Fibroblast of villous mesenchyme (primary cell): ENCODE data around the gene SMG6. TPM values are rescaled to one million over a fixed set of nuclear protein-coding genes. Genes with fewer than 3 reads are reported as not detected.
"Not testable (repeated sequence)": the region's sequence is repeated elsewhere in the genome, so short reads cannot be mapped to it uniquely, and the experiment has no call there.

Experiments used
- DNase-seq: peaks from one replicate; pipeline ENCODE4 v3.0.0-alpha.2; 2010; ENCODE audit warnings: low read depth
- H3K4me3 ChIP-seq: 2 replicates; pipeline ENCODE4 v1.5.1; 2011; ENCODE audit warnings: low read depth, mild to moderate bottlenecking, low read length
- CTCF ChIP-seq: IDR thresholded peaks from 2 replicates; pipeline ENCODE4 v1.5.1; 2012; ENCODE audit warnings: low read depth, mild to moderate bottlenecking, low read length; ENCODE audit not compliant: insufficient read depth
- total RNA-seq: library from RNA; depleted of rRNA; stranded (reverse); fragments of >200 nt; gene quantifications from 2 replicates; pipeline ENCODE4 v1.2.3, GENCODE V29; 2012

SMG6 gene
- total RNA-seq, 1 donor: 50.5 TPM

DNA sequence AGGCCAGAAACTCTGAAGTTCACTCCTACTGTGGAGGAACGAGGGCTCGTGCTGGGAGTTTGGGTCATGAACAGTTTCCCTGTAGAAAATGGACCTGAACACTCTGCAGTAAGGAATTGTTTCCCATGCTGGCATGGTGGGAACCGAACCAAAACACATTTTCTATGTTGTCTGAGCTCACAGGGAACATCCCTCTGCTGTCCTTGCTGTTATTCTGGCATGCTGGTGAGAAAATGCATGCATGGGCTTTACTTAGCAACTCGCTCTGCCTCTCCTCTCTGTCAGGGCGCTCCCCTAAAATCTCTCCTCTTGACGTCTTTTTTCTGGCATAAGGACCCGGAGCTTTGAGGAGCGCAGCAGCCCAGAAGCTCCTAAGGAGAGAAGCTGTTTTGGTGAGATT lies 283.9 kb downstream of the SMG6 start:
- H3K4me3 ChIP-seq: no peak overlapping the region
- no peak for DNase-seq
- no peak for TF ChIP-seq CTCF

DNA sequence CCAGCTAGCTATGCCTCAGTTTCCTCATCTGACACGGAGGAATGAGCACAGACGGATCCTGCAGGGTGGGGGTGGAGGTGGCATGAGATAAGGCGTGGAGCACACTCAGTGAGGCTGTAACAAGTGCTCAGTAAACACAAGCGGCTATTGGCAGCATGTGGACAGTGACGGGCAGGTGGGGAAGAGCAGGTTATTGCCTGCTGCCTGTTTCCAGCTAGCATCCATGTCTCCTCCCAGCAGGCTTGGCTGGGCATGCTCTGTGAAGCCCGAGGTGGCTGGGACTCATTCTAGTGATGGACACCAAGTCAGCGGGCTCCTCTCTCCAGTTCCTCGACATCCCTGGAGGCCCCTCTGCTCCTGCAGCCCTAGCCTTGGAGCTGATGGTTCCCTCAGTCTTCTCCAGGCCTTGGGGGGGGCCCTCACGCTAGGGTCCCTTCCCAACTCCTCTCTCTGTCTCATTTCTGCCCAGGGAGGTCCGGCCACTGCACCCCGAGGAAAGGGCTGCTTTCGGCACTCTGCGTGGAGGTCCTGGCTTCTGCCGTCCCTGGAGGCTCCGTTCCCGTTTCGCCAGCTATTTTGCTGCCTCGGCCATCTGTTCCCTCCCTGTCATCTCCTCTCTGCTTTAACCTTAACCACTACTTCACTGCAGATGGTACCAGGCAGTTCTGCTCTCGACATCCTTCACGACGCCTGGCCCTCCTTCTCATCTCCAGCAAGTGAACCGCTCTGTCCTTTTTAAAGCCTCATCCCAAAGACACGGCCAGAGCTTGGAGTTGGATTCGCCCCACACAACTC lies 284.7 kb downstream of the SMG6 start:
- TF ChIP-seq CTCF: no peak
- DNase-seq: no peak
- H3K4me3 ChIP-seq: no peak overlapping the region

DNA sequence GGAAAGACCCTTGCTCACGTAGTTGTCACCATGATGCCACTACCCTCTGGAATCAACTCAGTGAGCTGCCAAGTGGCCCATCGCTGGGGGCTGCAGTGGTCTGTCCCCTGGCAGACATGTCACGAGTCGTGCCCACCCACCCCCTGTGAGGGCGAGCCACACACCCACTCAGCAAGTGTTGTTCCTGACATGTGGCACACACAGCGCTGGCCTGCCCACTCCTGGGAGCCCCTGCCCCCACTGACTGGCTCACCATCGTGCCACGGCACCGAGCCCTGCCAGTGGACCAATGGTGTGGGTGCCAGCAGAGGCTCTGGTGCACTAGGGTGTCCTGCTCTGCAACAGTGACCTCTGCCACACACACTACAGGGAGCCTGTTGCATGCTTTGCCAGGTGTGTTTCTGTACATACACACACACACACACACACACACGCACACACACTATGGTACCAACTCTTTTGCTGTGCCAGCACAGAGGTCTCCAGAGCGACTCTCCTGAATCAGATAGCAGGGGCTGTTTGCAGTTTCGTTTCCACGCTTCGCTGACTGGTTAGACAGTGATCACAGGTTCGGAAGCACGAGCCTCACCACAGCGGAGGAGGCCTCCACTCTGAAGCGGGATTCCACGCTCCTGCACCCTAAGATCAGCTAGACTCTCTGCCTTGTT lies 286.2 kb downstream of the SMG6 start:
- TF ChIP-seq CTCF: no peak
- no peak overlapping the region for H3K4me3 ChIP-seq
- no peak for DNase-seq

DNA sequence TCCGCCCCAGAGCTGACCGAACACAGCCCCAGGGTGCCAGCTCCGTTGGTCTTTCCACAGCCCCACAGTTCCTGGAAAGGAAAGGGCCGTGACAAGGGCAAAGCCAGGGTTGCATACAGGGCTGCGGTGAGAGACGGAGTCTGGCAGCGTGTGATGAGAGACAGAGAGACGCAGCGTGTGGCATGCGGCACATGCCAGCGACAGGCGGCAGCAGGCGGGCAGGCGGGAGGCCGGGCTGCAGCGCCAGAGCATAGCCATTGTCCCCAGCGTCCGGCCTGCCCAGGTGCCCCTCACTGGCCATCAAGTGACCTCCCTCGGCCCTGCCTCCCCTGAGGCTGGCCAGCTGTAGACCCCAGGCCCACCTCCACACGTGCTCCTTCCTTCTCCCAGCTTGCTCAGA lies 287.1 kb downstream of the SMG6 start:
- no peak for DNase-seq
- TF ChIP-seq CTCF: no peak
- H3K4me3 ChIP-seq: no peak overlapping the region

DNA sequence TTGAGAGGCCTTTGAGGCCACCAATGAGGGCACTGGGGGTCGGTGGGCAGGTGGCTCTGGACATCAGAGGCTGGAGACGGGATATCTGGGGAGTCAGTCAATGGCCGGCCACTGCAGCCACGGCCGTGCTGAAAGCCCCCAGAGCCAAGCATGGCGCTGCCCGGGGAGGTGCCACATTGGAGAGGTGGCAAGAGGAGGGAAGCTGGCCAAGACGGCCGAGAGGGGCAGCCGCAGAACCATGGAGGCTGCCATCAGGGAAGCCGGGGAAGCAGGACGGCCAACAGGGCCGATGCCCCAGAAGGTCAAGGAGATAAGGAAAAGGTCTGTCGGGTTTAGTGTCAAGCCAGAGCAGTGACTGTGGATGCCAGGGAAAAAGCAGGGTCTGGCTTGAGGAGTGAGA lies 288.3 kb downstream of the SMG6 start:
- DNase-seq: no peak
- no peak overlapping the region for H3K4me3 ChIP-seq
- TF ChIP-seq CTCF: no peak

- H3K4me3 ChIP-seq: no peak overlapping the region
- no peak for DNase-seq
- TF ChIP-seq CTCF: no peak
Measured at GRCh38 chr17:2013994-2014317, 289.6 kb downstream of the SMG6 start.

GRCh38 chr17:2013220-2013993 lies 290.2 kb downstream of the SMG6 start:
- not testable (repeated sequence) for H3K4me3 ChIP-seq, DNase-seq
